ENCODE results near the gene DTYMK. TPM values are rescaled to one million over a fixed set of nuclear protein-coding genes. Genes with fewer than 3 reads are reported as not detected.

DTYMK gene
- total and polyA plus RNA-seq, 2 donors (not counting 3 experiments of a cell fraction or from before 2014, with no cell fraction given) = 67.0 to 104 TPM

DNA sequence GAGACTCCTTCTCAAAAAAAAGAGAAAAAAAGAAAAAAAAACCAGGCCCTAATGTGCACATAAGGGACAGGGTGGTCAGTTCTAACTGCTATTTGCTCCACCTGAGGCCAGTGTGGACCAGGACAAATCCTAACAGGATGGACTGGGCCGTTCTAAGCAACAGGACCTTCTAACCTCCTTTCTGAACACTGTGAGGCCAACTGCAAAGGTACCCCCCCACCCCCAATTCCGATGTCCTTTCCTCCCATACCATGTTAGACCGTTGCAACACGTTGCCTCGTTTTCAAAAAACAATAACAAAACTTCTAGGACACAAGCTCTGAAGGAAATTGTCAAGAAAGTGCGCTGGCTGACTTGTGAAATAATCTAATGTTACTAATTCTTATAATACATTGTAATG lies 50.9 kb downstream of the DTYMK start:
- TSS peak; percentile 14 for BruUV-seq (replicated peaks)
- no peak for FAIRE-seq
- ChIA-PET CTCF (interaction anchor here (0.6 to 1.1 kb wide), 2 partner anchors 13 to 208 kb away, joined by 3 read pairs; no protein-coding TSS in a partner anchor), POLR2A (no interaction called here)
- H3K4me3 ChIP-seq (replicated peaks in 1 of 3; ENCODE audit: insufficient read depth in 1 of 3, low read depth in 1 of 3, low read length in 3 of 3) = peak overlapping the region; percentile 15 to 99 (median 74)
- peak overlapping the region; percentile 15 for H3K27ac ChIP-seq (ENCODE audit: insufficient read depth, low read depth, low read length)
- no peak for DNase-seq (ENCODE audit: low read depth, low spot score)
- peak overlapping the region; percentile 47 for H3K9ac ChIP-seq (replicated peaks; ENCODE audit: extremely low read depth, insufficient read depth, low read length)
- H3K9me1 ChIP-seq (replicated peaks; ENCODE audit: control insufficient read depth, extremely low read depth, insufficient read depth, low read length) = no peaks in the 10 kb centered on the region
- H3K4me2 ChIP-seq (ENCODE audit: insufficient read depth, low read length) = peak overlapping the region; percentile 81
- H2AFZ ChIP-seq (ENCODE audit: low read depth, low read length) = peak overlapping the region; percentile 45
- H4K20me1 ChIP-seq (replicated peaks; ENCODE audit: control insufficient read depth, extremely low read depth, insufficient read depth, low read length) = peaks cover 2% of the 10 kb centered on the region
- no peaks in the 10 kb centered on the region for H3K27me3 ChIP-seq (ENCODE audit: control insufficient read depth in 2 of 2, insufficient read depth in 2 of 2, low read length in 2 of 2)
- TF ChIP-seq GATA2 (IDR thresholded peaks at IDR 0.05; ENCODE audit: insufficient read depth, insufficient read length, low read depth, low read length) = no peak
- TF ChIP-seq, protein P1, sequence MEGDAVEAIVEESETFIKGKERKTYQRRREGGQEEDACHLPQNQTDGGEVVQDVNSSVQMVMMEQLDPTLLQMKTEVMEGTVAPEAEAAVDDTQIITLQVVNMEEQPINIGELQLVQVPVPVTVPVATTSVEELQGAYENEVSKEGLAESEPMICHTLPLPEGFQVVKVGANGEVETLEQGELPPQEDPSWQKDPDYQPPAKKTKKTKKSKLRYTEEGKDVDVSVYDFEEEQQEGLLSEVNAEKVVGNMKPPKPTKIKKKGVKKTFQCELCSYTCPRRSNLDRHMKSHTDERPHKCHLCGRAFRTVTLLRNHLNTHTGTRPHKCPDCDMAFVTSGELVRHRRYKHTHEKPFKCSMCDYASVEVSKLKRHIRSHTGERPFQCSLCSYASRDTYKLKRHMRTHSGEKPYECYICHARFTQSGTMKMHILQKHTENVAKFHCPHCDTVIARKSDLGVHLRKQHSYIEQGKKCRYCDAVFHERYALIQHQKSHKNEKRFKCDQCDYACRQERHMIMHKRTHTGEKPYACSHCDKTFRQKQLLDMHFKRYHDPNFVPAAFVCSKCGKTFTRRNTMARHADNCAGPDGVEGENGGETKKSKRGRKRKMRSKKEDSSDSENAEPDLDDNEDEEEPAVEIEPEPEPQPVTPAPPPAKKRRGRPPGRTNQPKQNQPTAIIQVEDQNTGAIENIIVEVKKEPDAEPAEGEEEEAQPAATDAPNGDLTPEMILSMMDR (IDR thresholded peaks at IDR 0.05; ENCODE audit: extremely low read depth in 1 of 2, insufficient read depth in 1 of 2, low read depth in 1 of 2, low read length in 2 of 2) = no peak
- no peak for TF ChIP-seq POLR2A (IDR thresholded peaks at IDR 0.05; ENCODE audit: low read depth, low read length)
- TF ChIP-seq, protein P2, sequence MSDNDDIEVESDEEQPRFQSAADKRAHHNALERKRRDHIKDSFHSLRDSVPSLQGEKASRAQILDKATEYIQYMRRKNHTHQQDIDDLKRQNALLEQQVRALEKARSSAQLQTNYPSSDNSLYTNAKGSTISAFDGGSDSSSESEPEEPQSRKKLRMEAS (IDR thresholded peaks at IDR 0.05; ENCODE audit: insufficient read depth, insufficient read length) = no peak
- TF ChIP-seq MYC (IDR thresholded peaks at IDR 0.05; ENCODE audit: low read depth, low read length) = no peak
- TF ChIP-seq JUN (IDR thresholded peaks at IDR 0.05; ENCODE audit: borderline replicate concordance, insufficient read depth, insufficient read length, low read depth) = no peak
- TF ChIP-seq FOS (IDR thresholded peaks at IDR 0.05; ENCODE audit: borderline replicate concordance, insufficient read depth, low read length) = no peak
- no peak for TF ChIP-seq EZH2 (IDR thresholded peaks at IDR 0.05; ENCODE audit: borderline replicate concordance, low read depth, low read length, severe bottlenecking)
- no peak for TF ChIP-seq POLR2AphosphoS5 (IDR thresholded peaks at IDR 0.05; ENCODE audit: insufficient read depth, low read depth, low read length)
- H3K79me2 ChIP-seq (ENCODE audit: control insufficient read depth, insufficient read depth, low read length) = peaks cover 70% of the 10 kb centered on the region
- peaks cover 12% of the 10 kb centered on the region for H3K4me1 ChIP-seq (ENCODE audit: control insufficient read depth, extremely low read depth, insufficient read depth, low read length)
- peaks cover 9 to 20% of the 10 kb centered on the region in 2 experiments for H3K36me3 ChIP-seq (ENCODE audit: control insufficient read depth in 2 of 2, extremely low read depth in 1 of 2, insufficient read depth in 2 of 2, low read length in 2 of 2)
- intact Hi-C loops (cut with micrococcal nuclease) = loop anchor here (1.0 to 5.0 kb wide), 3 partner anchors 51 to 638 kb away; partner anchors contain the start of genes DTYMK and SNED1
- no peaks in the 10 kb centered on the region for H3K9me3 ChIP-seq (replicated peaks; ENCODE audit: control insufficient read depth, insufficient read depth, low read length)
- dilution Hi-C loops (cut with MboI; ENCODE audit: extremely low pct_ligation_motif_present, low sequenced_read_pairs) = no loop called here
